Gastrocnemius medialis (tissue), 4 donors: ENCODE results near the gene ZC3H7B. TPM values are rescaled to one million over a fixed set of nuclear protein-coding genes. Genes with fewer than 3 reads are reported as not detected.

Experiments
- ATAC-seq, 2 donors: fragments of 150-250 bp; one replicate each; pipeline ENCODE4 v1.9.1; 2016
- DNase-seq, 2 donors: peaks; one replicate each; pipeline ENCODE4 v3.0.0-alpha.2; 2019
- H3K27ac ChIP-seq, 4 donors: fragments of 200-600 bp; sonication (generic); 1 replicate in 1 of 4; 2 replicates in 3 of 4; pipeline ENCODE4 v1.5.1; 2016 to 2018; ENCODE audit warnings: mild to moderate bottlenecking in 2 of 4, moderate library complexity in 1 of 4
- H3K27me3 ChIP-seq, 3 donors: fragments of 200-600 bp; sonication (generic) in 2 of 3; 1 replicate in 1 of 3; 2 replicates in 2 of 3; pipeline versions ENCODE4 v1.5.1 to v1.6.0; 2016 to 2019; ENCODE audit warnings: mild to moderate bottlenecking in 1 of 3, moderate library complexity in 1 of 3
- H3K36me3 ChIP-seq, 2 donors: fragments of 200-600 bp; sonication (generic) in 1 of 2; one replicate each; pipeline ENCODE4 v1.5.1; 2017 to 2018
- H3K4me1 ChIP-seq, 2 donors: fragments of 200-600 bp; sonication (generic) in 1 of 2; one replicate each; pipeline ENCODE4 v1.5.1; 2016 to 2017; ENCODE audit warnings: mild to moderate bottlenecking in 2 of 2
- H3K4me3 ChIP-seq, 4 donors: fragments of 200-600 bp; sonication (generic) in 3 of 4; 1 replicate in 1 of 4; 2 replicates in 3 of 4; pipeline ENCODE4 v1.5.1; 2016 to 2019; ENCODE audit warnings: mild to moderate bottlenecking in 2 of 4
- H3K9me3 ChIP-seq, 3 donors: fragments of 200-600 bp; sonication (generic) in 2 of 3; 1 replicate in 1 of 3; 2 replicates in 2 of 3; pipeline ENCODE4 v1.5.1; 2016 to 2019
- CTCF ChIP-seq, 5 experiments: fragments of 450-650 bp in 3 of 5; fragments of 200-600 bp in 2 of 5; sonication (generic) in 2 of 5; IDR thresholded peaks in 4 of 5; conservative IDR thresholded peaks in 1 of 5; 1 replicate in 4 of 5; 2 replicates in 1 of 5; pipeline ENCODE4 v1.5.1; 2016 to 2019; ENCODE audit warnings: antibody characterized with exemption in 5 of 5, mild to moderate bottlenecking in 3 of 5, moderate library complexity in 3 of 5
- POLR2A ChIP-seq, 2 donors: fragments of 450-650 bp; IDR thresholded peaks; one replicate each; pipeline ENCODE4 v1.6.1; 2017; ENCODE audit warnings: antibody characterized with exemption in 2 of 2, mild to moderate bottlenecking in 2 of 2, moderate library complexity in 2 of 2
- in situ Hi-C, 4 donors: fragments of 200-750 bp; cut with MboI; loops; one replicate each; pipeline versions ENCODE4 v1.15.0 to v1.8.0; 2017; ENCODE audit warnings: low sequenced_read_pairs in 4 of 4
- intact Hi-C: fragments of 100-400 bp; cut with DNase I; formaldehyde crosslinking; loops from one replicate; pipeline ENCODE4 v1.15.1; 2023; ENCODE audit warnings: low total_unique reads
- total RNA-seq, 4 donors: library from RNA; depleted of rRNA; stranded (reverse); fragments of >200 nt; gene quantifications; one replicate each; pipeline versions ENCODE4 v1.1.0 to v1.2.3, GENCODE V29; 2016

ZC3H7B gene
- total RNA-seq, 4 donors from 2014 or later: 17.0 to 22.6 (median 20.5) TPM

DNA sequence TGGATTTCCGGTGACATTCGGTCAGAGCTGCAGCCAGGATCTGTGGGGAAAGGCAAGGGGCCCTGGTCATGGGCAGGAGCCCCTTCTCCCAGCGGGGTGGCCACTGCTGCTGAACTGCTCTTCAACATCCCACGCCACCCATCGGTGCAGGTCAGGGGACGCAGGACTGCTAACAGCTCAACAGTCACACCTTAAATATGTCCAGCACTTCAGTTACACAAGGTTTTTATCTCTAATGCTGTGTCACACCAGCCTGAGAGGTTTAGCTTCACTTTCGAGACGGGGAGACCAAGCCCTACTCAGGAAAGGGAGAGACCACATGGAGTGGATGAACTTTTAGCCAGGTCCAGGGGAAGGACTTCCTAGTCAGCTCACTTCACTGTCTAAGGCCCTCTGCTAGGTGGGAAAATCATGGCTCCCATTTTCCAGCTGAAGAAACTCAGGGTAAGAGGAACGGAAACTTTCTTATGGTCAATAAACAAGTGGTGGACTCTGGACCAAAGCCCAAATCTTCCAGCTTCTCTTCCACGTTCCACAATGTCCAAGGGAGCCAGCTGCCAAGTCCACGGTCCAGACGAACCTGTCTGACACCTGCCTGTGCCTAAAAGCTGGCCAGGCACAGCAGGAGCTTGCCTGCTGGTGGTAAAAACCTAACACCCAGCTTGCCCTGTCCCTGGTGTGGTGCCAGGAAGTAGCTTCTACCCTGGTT lies 39.6 kb upstream of the ZC3H7B start:
- H3K9me3 ChIP-seq: no peaks in the 10 kb centered on the region
- no peaks in the 10 kb centered on the region for H3K4me1 ChIP-seq
- H3K27me3 ChIP-seq: no peaks in the 10 kb centered on the region
- no peak overlapping the region for H3K27ac ChIP-seq
- ATAC-seq (no peak), DNase-seq (no peak)
- no peak overlapping the region for H3K4me3 ChIP-seq
- in situ Hi-C loops (no loop called here), intact Hi-C loops (no loop called here)
- peaks cover 0 to 85% of the 10 kb centered on the region in 2 donors for H3K36me3 ChIP-seq
- no peak for TF ChIP-seq POLR2A (IDR thresholded peaks at IDR 0.05)
- no peak for TF ChIP-seq CTCF (IDR thresholded peaks at IDR 0.05 in 4 of 5, conservative IDR thresholded peaks at IDR 0.05 in 1 of 5)

- Histone ChIP-seq H3K9me3 (no peaks in the 10 kb centered on the region), H3K4me3 (no peak overlapping the region), H3K4me1 (no peaks in the 10 kb centered on the region), H3K36me3 (peaks cover 0 to 83% of the 10 kb centered on the region in 2 donors), H3K27me3 (no peaks in the 10 kb centered on the region), H3K27ac (no peak overlapping the region)
- TF ChIP-seq CTCF (IDR thresholded peaks at IDR 0.05 in 4 of 5, conservative IDR thresholded peaks at IDR 0.05 in 1 of 5): no peak
- ATAC-seq: no peak
- intact Hi-C loops (no loop called here), in situ Hi-C loops (no loop called here)
- no peak for DNase-seq
These were observed 39.0 kb upstream of the ZC3H7B start for GRCh38 chr22:41262250-41262765.

- intact Hi-C loops: no loop called here
- in situ Hi-C loops: no loop called here
- H3K4me1 ChIP-seq: no peaks in the 10 kb centered on the region
- ATAC-seq (no peak), DNase-seq (no peak)
- H3K36me3 ChIP-seq: peaks cover 0 to 83% of the 10 kb centered on the region in 2 donors
- H3K4me3 ChIP-seq: no peak overlapping the region
- no peaks in the 10 kb centered on the region for H3K9me3 ChIP-seq
- H3K27me3 ChIP-seq: no peaks in the 10 kb centered on the region
- TF ChIP-seq POLR2A (IDR thresholded peaks at IDR 0.05) (no peak), CTCF (IDR thresholded peaks at IDR 0.05 in 4 of 5, conservative IDR thresholded peaks at IDR 0.05 in 1 of 5) (no peak)
- H3K27ac ChIP-seq: no peak overlapping the region
These were observed 37.6 kb upstream of the ZC3H7B start for GRCh38 chr22:41263704-41264103.

- ATAC-seq: no peak
- TF ChIP-seq POLR2A (IDR thresholded peaks at IDR 0.05): no peak
These were observed 36.9 kb upstream of the ZC3H7B start for GRCh38 chr22:41264408-41264941.

DNA sequence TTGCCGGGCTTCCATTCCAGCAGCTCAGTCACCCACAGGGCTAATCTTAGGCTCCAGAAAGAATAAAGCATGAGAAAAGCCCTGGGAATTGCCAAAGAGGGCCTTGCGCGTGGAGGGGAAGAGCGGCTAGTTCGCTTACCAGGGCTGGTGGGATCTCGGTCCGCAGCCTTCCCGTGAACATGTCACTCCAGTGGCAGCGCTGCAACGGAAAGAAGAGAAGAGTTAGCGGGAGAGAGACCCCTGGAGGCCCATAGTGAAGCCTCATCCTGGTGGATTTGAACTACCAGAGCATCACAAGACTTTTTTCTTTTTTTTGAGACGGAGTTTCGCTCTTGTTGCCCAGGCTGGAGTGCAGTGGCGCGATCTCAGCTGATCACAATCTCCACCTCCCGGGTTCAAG lies 33.4 kb upstream of the ZC3H7B start:
- in situ Hi-C loops: no loop called here
- no peak for ATAC-seq

More at GRCh38 chr22:41264408-41264941, 36.9 kb upstream of the ZC3H7B start:
- no peaks in the 10 kb centered on the region for H3K27me3 ChIP-seq
- intact Hi-C loops (no loop called here), in situ Hi-C loops (no loop called here)
- DNase-seq: no peak
- no peak overlapping the region for H3K27ac ChIP-seq
- peaks cover 0 to 85% of the 10 kb centered on the region in 2 donors for H3K36me3 ChIP-seq
- H3K4me3 ChIP-seq: no peak overlapping the region
- no peaks in the 10 kb centered on the region for H3K9me3 ChIP-seq
- H3K4me1 ChIP-seq: no peaks in the 10 kb centered on the region

More for the DNA sequence above, 33.4 kb upstream of the ZC3H7B start:
- H3K27ac ChIP-seq: no peak overlapping the region
- TF ChIP-seq POLR2A (IDR thresholded peaks at IDR 0.05): no peak
- TF ChIP-seq CTCF (IDR thresholded peaks at IDR 0.05 in 4 of 5, conservative IDR thresholded peaks at IDR 0.05 in 1 of 5): no peak
- no peaks in the 10 kb centered on the region for H3K9me3 ChIP-seq
- no peaks in the 10 kb centered on the region for H3K27me3 ChIP-seq
- no peak overlapping the region for H3K4me3 ChIP-seq
- no peaks in the 10 kb centered on the region for H3K4me1 ChIP-seq
- H3K36me3 ChIP-seq: peaks cover 0 to 80% of the 10 kb centered on the region in 2 donors
- DNase-seq: no peak
- intact Hi-C loops: no loop called here
